ENCODE data around the gene CHEK1. TPM values are rescaled to one million over a fixed set of nuclear protein-coding genes. Genes with fewer than 3 reads are reported as not detected.

The CHEK1 gene
- polyA plus RNA-seq, 1 experiment = 33.2 TPM

DNA sequence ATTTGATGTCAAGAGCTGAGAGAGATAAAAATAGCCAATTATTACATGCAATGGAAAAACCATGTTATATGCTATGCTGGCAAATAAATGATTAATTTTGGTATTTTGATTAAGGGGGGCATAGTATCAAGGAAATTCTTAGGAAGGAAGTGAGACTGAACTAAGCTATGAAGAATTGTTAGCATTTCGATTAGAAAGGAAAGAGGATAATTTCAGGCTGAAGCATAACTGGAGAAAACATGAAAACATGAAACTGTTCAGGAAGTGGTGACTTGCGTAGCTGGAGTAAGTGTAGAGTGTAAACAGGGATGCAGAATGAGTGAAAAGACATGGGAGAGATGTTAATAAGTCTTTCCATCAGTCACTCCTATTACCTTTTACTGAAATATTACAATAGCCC, 49.2 kb downstream of the CHEK1 start:
- Histone ChIP-seq H3K9me3 (ENCODE audit: control insufficient read depth, insufficient read depth, low read length) (no peaks in the 10 kb centered on the region), H3K27me3 (ENCODE audit: control insufficient read depth, insufficient read depth, low read length) (no peaks in the 10 kb centered on the region), H3K27ac (ENCODE audit: low read depth, low read length) (no peak overlapping the region), H3K4me3 (ENCODE audit: low read depth, low read length) (no peak overlapping the region)
- DNase-seq (ENCODE audit: low read depth, low spot score) = no peak
- TF ChIP-seq, protein P1, sequence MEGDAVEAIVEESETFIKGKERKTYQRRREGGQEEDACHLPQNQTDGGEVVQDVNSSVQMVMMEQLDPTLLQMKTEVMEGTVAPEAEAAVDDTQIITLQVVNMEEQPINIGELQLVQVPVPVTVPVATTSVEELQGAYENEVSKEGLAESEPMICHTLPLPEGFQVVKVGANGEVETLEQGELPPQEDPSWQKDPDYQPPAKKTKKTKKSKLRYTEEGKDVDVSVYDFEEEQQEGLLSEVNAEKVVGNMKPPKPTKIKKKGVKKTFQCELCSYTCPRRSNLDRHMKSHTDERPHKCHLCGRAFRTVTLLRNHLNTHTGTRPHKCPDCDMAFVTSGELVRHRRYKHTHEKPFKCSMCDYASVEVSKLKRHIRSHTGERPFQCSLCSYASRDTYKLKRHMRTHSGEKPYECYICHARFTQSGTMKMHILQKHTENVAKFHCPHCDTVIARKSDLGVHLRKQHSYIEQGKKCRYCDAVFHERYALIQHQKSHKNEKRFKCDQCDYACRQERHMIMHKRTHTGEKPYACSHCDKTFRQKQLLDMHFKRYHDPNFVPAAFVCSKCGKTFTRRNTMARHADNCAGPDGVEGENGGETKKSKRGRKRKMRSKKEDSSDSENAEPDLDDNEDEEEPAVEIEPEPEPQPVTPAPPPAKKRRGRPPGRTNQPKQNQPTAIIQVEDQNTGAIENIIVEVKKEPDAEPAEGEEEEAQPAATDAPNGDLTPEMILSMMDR (IDR thresholded peaks at IDR 0.05; ENCODE audit: low read depth, low read length) = no peak
- ChIA-PET CTCF (no interaction called here), POLR2A (no interaction called here)

DNA sequence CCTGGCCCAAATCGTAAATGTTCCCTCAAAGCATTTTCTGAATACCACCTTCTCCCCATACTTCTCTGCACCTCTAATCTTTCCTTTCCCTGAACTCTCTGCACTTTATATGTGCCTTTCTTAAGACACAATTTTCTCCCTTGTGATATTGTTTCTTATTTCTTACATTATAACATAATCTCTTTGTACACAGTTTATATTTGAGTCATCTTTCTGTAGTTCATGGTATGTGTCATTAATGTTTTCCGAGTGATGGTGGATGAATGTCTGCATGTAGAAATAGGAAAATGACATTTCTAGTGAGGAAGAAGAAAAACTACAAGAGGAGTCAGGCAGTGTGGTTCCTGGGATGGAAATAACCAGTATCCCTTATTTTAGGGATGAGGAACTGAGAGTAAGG, 50.2 kb downstream of the CHEK1 start:
- POLR2A ChIA-PET = no interaction called here
- Histone ChIP-seq H3K27ac (ENCODE audit: low read depth, low read length) (no peak overlapping the region), H3K4me3 (ENCODE audit: low read depth, low read length) (no peak overlapping the region), H3K9me3 (ENCODE audit: control insufficient read depth, insufficient read depth, low read length) (no peaks in the 10 kb centered on the region), H3K27me3 (ENCODE audit: control insufficient read depth, insufficient read depth, low read length) (no peaks in the 10 kb centered on the region)
- no peak for DNase-seq (ENCODE audit: low read depth, low spot score)
- CTCF ChIA-PET = no interaction called here
- TF ChIP-seq, protein P1 (IDR thresholded peaks at IDR 0.05; ENCODE audit: low read depth, low read length) = no peak

DNA sequence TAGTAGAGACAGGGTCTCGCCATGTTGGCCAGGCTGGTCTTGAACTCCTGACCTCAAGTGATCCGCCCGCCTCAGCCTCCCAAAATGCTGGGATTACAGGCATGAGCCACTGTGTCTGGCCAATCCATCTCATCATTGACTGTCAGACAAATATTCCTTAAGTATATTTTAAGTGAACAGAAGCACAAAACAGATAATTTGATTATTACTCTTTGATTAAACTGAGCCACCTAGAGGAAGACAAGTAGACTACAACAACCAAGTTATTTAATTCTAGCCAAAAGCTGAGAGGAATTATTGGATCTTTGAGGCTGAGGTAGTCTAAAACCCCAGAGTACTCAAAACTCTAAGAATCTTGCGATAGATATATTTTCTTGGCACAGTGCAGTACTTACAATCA, 54.4 kb downstream of the CHEK1 start:
- CTCF ChIA-PET = interaction anchor here (0.6 to 1.2 kb wide), 5 partner anchors 8 to 30 kb away, joined by 3 to 5 read pairs (median 4); no protein-coding TSS in a partner anchor
- no peaks in the 10 kb centered on the region for H3K27me3 ChIP-seq (ENCODE audit: control insufficient read depth, insufficient read depth, low read length)
- H3K9me3 ChIP-seq (ENCODE audit: control insufficient read depth, insufficient read depth, low read length) = no peaks in the 10 kb centered on the region
- H3K4me3 ChIP-seq (ENCODE audit: low read depth, low read length) = no peak overlapping the region
- DNase-seq (ENCODE audit: low read depth, low spot score) = no peak
- TF ChIP-seq, protein P1 (IDR thresholded peaks at IDR 0.05; ENCODE audit: low read depth, low read length) = peak; percentile 33; the same call in 1 of the 2 replicates
- no peak overlapping the region for H3K27ac ChIP-seq (ENCODE audit: low read depth, low read length)
- POLR2A ChIA-PET = no interaction called here

DNA sequence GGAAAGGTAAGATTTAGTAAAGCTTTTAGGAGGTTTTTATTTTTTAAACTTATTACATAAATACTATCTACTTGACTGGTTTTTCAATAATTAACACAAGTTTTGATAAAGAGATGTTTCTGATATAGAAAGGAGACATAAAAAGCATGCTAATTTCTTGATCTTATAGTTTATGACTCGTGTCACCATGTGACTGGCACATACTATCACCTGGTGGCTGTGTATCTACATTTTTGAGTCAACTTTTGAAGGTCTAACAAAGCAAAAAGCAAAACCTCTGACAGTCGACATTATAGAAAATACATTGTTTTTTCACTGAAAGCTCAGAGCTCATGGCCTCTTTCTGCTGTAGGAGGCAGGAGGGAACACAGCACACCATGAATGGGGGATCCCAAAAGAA, 54.9 kb downstream of the CHEK1 start:
- Histone ChIP-seq H3K27me3 (ENCODE audit: control insufficient read depth, insufficient read depth, low read length) (no peaks in the 10 kb centered on the region), H3K9me3 (ENCODE audit: control insufficient read depth, insufficient read depth, low read length) (no peaks in the 10 kb centered on the region), H3K27ac (ENCODE audit: low read depth, low read length) (no peak overlapping the region), H3K4me3 (ENCODE audit: low read depth, low read length) (no peak overlapping the region)
- no peak for DNase-seq (ENCODE audit: low read depth, low spot score)
- ChIA-PET POLR2A (interaction anchor here (0.5 kb wide), 1 partner anchor 501 kb away, joined by 3 read pairs; no protein-coding TSS in a partner anchor), CTCF (interaction anchor here (0.6 to 1.2 kb wide), 6 partner anchors 9 to 30 kb away, joined by 3 to 5 read pairs (median 4); no protein-coding TSS in a partner anchor)
- TF ChIP-seq, protein P1 (IDR thresholded peaks at IDR 0.05; ENCODE audit: low read depth, low read length) = no peak

DNA sequence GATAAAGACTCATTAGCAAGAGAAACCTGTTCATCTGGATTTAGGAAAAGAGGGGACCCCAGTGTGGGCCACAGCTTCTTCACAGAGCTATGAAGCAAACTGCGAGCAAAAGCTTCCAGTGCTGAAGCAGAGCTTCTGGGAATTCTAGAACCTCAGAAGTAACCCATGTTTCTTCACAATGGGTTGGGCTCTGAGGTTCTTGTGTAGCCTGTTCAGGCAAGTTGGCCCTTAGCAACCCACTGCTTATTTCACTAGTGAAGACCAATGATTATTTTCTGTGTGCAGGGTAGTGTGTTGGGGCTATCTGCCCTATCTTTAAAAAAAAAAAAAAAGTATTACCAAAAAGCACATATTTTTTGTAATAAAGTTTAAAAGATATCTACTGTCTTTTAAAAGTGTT, 55.8 kb downstream of the CHEK1 start, which contains the start of gene ACRV1:
TSS of gene ACRV1 (minus strand) at position 101 of the 400 bp plus-strand sequence. CDS start at position 34, 67 bp downstream.
- ChIA-PET POLR2A (no interaction called here), CTCF (no interaction called here)
- no peaks in the 10 kb centered on the region for H3K27me3 ChIP-seq (ENCODE audit: control insufficient read depth, insufficient read depth, low read length)

More for the DNA sequence above, 55.8 kb downstream of the CHEK1 start, which contains the start of gene ACRV1:
- TF ChIP-seq, protein P1 (IDR thresholded peaks at IDR 0.05; ENCODE audit: low read depth, low read length) = no peak
- H3K9me3 ChIP-seq (ENCODE audit: control insufficient read depth, insufficient read depth, low read length) = no peaks in the 10 kb centered on the region
- no peak for DNase-seq (ENCODE audit: low read depth, low spot score)
- H3K4me3 ChIP-seq (ENCODE audit: low read depth, low read length) = no peak within 1 kb of the TSS
- H3K27ac ChIP-seq (ENCODE audit: low read depth, low read length) = no peak within 1 kb of the TSS
